KMS-11 (cell line): ENCODE measurements around the gene P4HB.

Source experiments
- H2AFZ ChIP-seq: fragments of 200-600 bp; sonication (generic); 2 replicates; pipeline ENCODE4 v1.6.1; 2016; ENCODE audit warnings: antibody characterized with exemption, mixed run types, low read depth
- H3K27ac ChIP-seq: fragments of 200-600 bp; sonication (generic); 2 replicates; pipeline ENCODE4 v1.6.1; 2016; ENCODE audit warnings: mild to moderate bottlenecking, mixed run types
- H3K27me3 ChIP-seq: fragments of 200-600 bp; sonication (generic); 2 replicates; pipeline ENCODE4 v1.6.1; 2017; ENCODE audit warnings: mild to moderate bottlenecking, low read depth, mixed run types, moderate library complexity; ENCODE audit not compliant: insufficient read depth
- H3K36me3 ChIP-seq: fragments of 200-600 bp; sonication (generic); 2 replicates; pipeline ENCODE4 v1.6.1; 2017; ENCODE audit warnings: mild to moderate bottlenecking, mixed run types; ENCODE audit not compliant: insufficient read depth
- H3K4me1 ChIP-seq: fragments of 200-600 bp; sonication (generic); 2 replicates; pipeline ENCODE4 v1.6.1; 2016; ENCODE audit warnings: mild to moderate bottlenecking, low read depth, mixed run types; ENCODE audit not compliant: poor library complexity, severe bottlenecking
- H3K4me2 ChIP-seq: fragments of 200-600 bp; sonication (generic); 2 replicates; pipeline ENCODE4 v1.7.0; 2016; ENCODE audit warnings: mild to moderate bottlenecking, mixed run types
- H3K4me3 ChIP-seq: fragments of 200-600 bp; sonication (generic); IDR thresholded peaks from 2 replicates; pipeline ENCODE4 v1.6.1; 2017; ENCODE audit warnings: low read depth, low read length, mixed read lengths; ENCODE audit not compliant: insufficient read depth
- H3K79me2 ChIP-seq: fragments of 200-600 bp; sonication (generic); 2 replicates; pipeline ENCODE4 v1.6.1; 2016; ENCODE audit warnings: low read depth, mixed run types; ENCODE audit not compliant: insufficient read depth
- H3K9ac ChIP-seq: fragments of 200-600 bp; sonication (generic); 2 replicates; pipeline ENCODE4 v1.6.1; 2016; ENCODE audit warnings: mild to moderate bottlenecking, mixed run types
- H4K20me1 ChIP-seq: fragments of 200-600 bp; sonication (generic); 2 replicates; pipeline ENCODE4 v1.6.1; 2016; ENCODE audit warnings: mild to moderate bottlenecking, mixed run types; ENCODE audit not compliant: insufficient read depth
- TF ChIP-seq, protein P1 (sequence below): fragments of 200-600 bp; sonication (generic); conservative IDR thresholded peaks from 2 replicates; pipeline ENCODE4 v1.6.1; 2017; ENCODE audit warnings: low read depth, mild to moderate bottlenecking, antibody characterized with exemption, low read length, moderate library complexity, mixed read lengths

P4HB gene

DNA sequence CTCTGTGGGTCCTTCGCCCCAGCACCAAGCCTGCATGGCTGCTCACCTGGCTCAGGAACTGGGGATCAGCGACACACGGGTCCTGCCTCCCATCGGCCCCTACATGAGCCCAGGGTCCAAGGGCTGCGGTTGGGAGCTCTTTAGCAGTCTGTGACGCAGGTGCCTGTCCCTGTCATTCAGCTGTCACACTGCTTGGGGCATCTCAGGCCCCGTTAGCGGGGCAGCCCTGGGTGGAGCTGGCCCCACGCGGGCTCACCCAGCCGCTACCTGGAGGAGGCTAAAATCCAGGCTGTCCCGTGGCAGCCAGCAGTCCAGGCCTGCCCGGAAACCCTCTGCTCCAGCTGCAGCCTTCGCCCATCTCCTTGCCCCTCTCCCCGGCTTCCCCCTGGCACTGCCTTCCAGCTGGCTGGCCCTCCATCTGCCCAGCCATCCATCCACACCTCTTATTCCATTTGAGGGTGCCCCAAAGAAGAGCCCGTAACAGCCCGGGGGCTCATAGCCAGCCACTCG lies 53.1 kb downstream of the P4HB start:
- H3K79me2 ChIP-seq, result no peaks in the 10 kb centered on the region
- H3K4me3 ChIP-seq, result no peak overlapping the region
- no peaks in the 10 kb centered on the region for H4K20me1 ChIP-seq
- H3K27me3 ChIP-seq, result peaks cover 93% of the 10 kb centered on the region
- H3K36me3 ChIP-seq, result no peaks in the 10 kb centered on the region
- H2AFZ ChIP-seq, result no peak overlapping the region
- no peak overlapping the region for H3K9ac ChIP-seq
- H3K27ac ChIP-seq, result no peak overlapping the region
- no peaks in the 10 kb centered on the region for H3K4me1 ChIP-seq
- TF ChIP-seq, protein P1, sequence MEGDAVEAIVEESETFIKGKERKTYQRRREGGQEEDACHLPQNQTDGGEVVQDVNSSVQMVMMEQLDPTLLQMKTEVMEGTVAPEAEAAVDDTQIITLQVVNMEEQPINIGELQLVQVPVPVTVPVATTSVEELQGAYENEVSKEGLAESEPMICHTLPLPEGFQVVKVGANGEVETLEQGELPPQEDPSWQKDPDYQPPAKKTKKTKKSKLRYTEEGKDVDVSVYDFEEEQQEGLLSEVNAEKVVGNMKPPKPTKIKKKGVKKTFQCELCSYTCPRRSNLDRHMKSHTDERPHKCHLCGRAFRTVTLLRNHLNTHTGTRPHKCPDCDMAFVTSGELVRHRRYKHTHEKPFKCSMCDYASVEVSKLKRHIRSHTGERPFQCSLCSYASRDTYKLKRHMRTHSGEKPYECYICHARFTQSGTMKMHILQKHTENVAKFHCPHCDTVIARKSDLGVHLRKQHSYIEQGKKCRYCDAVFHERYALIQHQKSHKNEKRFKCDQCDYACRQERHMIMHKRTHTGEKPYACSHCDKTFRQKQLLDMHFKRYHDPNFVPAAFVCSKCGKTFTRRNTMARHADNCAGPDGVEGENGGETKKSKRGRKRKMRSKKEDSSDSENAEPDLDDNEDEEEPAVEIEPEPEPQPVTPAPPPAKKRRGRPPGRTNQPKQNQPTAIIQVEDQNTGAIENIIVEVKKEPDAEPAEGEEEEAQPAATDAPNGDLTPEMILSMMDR, result no peak
- no peak overlapping the region for H3K4me2 ChIP-seq

DNA sequence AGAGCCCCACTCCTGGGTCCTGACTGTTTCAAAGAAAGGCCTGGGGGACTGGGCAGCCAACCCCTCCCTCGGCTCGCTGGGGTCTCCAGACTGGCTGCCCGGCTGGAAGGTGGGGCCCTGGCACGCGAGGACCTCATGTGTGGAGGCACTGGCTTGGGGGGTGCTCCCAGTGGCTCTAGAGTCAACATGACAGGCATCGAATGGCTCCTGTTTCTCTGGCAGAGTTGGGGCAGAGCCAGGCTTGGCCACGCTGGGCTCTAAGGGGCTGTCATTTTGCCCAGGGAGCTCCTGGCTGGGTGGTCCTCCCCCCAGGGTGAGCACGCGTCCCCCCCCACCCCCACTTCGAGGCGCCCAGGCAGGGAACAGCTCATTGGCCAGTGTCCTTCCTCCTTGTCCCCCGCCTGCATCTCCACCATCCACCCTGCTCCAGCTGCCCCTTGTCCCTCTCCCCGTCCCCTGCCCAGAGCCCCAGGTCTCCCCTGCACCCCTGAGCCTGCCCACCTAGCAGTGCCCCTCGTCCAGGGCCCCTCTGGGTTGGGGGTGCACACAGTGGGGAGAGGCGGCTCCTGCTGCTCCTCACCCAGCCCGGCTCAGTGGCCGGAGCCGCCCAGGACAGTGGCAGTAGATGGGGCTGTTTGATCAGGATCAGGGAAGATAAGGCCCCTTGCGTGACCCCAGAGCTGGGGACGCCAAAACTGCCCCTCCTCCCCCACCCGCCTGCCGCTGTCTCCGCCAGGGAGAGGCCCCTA lies 53.7 kb downstream of the P4HB start:
- Histone ChIP-seq H2AFZ (no peak overlapping the region), H4K20me1 (no peaks in the 10 kb centered on the region), H3K27ac (no peak overlapping the region), H3K9ac (no peak overlapping the region), H3K4me2 (no peak overlapping the region), H3K36me3 (no peaks in the 10 kb centered on the region), H3K4me3 (no peak overlapping the region), H3K27me3 (peaks cover 93% of the 10 kb centered on the region), H3K4me1 (no peaks in the 10 kb centered on the region), H3K79me2 (no peaks in the 10 kb centered on the region)
- TF ChIP-seq, protein P1, result no peak

DNA sequence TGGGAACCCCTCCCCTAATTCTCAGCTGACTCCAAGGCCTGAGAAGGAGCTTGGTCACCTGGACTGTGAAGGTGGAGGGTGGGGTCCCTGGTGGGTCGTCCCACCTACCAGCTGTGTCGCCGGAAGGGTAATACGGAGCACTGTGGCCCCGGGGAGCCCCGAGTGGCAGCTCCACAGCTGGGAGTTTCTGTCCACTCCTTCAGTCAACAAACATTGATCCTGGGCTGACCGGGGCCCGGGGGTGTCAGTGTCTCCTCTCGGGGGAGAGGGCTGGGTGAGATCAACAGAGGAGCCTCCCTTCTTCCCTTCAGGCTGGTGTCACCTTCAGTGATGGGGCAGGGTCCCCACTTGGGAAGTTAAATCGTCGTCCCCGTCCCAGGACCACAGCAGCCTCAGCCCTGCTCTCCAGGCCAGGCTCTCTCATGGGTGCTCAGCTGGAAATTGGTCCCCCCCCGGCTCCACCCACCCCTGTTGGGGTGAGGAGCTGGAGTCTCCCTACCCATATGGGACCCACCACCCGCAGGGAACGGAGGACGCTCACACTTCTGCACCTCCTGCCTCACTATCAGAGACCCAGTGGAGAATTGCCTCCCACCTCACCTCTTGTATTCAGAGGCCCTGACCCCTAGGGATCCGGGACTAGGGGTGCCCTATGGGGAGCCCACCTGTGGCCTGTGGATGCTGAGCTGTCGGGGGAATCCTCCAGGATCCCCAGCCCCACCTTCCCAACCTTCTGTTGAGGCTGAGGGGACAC lies 54.5 kb downstream of the P4HB start:
- Histone ChIP-seq H3K4me2 (no peak overlapping the region), H3K27me3 (peaks cover 93% of the 10 kb centered on the region), H2AFZ (no peak overlapping the region), H4K20me1 (no peaks in the 10 kb centered on the region), H3K9ac (no peak overlapping the region), H3K36me3 (no peaks in the 10 kb centered on the region), H3K27ac (no peak overlapping the region), H3K4me1 (no peaks in the 10 kb centered on the region), H3K4me3 (no peak overlapping the region), H3K79me2 (no peaks in the 10 kb centered on the region)
- TF ChIP-seq, protein P1, result no peak

DNA sequence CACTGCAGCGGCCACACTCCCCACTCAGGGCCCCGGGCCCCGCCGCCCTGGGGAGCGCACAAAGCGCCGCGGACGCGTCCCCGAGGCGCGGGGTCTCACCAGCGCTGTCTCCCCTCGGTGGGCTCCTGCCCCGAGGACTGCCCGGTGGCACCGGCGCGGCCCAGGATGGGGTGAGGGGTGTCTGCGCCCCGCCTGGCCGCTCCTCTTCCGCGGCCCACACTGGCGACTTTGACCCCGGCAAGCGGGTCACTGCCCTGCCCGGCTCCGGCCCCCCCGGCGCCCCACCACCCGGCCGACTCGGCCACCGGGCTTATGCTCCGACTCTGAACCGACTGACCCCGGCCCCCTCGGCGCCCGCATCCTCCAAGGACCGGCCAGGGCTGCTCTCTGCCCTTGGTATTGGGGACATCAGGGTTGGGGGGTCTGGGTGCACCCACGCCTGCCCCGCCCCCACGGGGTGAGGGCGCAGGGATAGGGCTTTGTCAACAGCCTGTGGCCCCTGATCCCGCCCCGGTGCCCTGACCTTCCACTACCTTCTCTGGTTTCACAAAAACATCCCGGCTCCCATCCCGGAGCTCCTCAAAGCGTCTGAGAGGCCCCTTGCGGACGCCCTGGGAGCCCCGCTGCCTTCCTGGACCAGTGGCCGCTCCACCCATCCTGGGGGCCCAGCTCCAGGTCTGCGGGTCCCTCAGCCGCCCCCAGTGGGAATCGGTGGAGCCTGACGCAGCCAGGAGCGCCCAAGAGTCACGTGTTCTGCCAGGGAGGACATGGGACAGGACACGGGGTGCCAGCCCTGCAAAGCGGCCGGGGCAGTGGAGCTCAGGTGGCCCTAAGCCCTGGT lies 55.6 kb downstream of the P4HB start:
- Histone ChIP-seq H2AFZ (no peak overlapping the region), H3K4me3 (no peak overlapping the region), H3K9ac (no peak overlapping the region), H3K27ac (no peak overlapping the region), H3K4me2 (no peak overlapping the region), H3K4me1 (no peaks in the 10 kb centered on the region), H4K20me1 (no peaks in the 10 kb centered on the region), H3K36me3 (no peaks in the 10 kb centered on the region), H3K79me2 (no peaks in the 10 kb centered on the region), H3K27me3 (peaks cover 93% of the 10 kb centered on the region)
- TF ChIP-seq, protein P1, result no peak
